ENCODE results near the gene DIMT1. TPM values are rescaled to one million over a fixed set of nuclear protein-coding genes. Genes with fewer than 3 reads are reported as not detected.

Gene DIMT1
- total RNA-seq, 2 donors from 2014 or later, result 26.1 to 35.6 TPM

- WGBS, result 100% methylated on average over 1 of the region's 1 CpG
- no peak for DNase-seq (ENCODE audit: low spot score)
- Histone ChIP-seq H3K4me3 (no peak overlapping the region), H3K27ac (no peak overlapping the region), H3K4me1 (replicated peaks) (no peaks in the 10 kb centered on the region), H3K27me3 (replicated peaks; ENCODE audit: insufficient read depth) (no peaks in the 10 kb centered on the region), H3K36me3 (no peaks in the 10 kb centered on the region), H3K9me3 (no peaks in the 10 kb centered on the region)
- intact Hi-C loops (cut with DNase I), result no loop called here
- TF ChIP-seq POLR2AphosphoS5 (IDR thresholded peaks at IDR 0.05) (no peak), POLR2A (IDR thresholded peaks at IDR 0.05) (no peak), CTCF (IDR thresholded peaks at IDR 0.05) (no peak)
Measured at GRCh38 chr5:62374090-62374489, 29.6 kb downstream of the DIMT1 start.

- intact Hi-C loops (cut with DNase I), result no loop called here
- WGBS, result 99% methylated on average over 3 of the region's 3 CpGs
- DNase-seq (ENCODE audit: low spot score), result no peak
- Histone ChIP-seq H3K9me3 (no peaks in the 10 kb centered on the region), H3K27ac (no peak overlapping the region), H3K4me3 (no peak overlapping the region), H3K27me3 (replicated peaks; ENCODE audit: insufficient read depth) (no peaks in the 10 kb centered on the region), H3K4me1 (replicated peaks) (no peaks in the 10 kb centered on the region), H3K36me3 (no peaks in the 10 kb centered on the region)
- TF ChIP-seq POLR2A (IDR thresholded peaks at IDR 0.05) (no peak), CTCF (IDR thresholded peaks at IDR 0.05) (no peak), POLR2AphosphoS5 (IDR thresholded peaks at IDR 0.05) (no peak)
Measured at GRCh38 chr5:62373382-62373781, 30.3 kb downstream of the DIMT1 start.

GRCh38 chr5:62372600-62372999 lies 31.1 kb downstream of the DIMT1 start:
- no peak for TF ChIP-seq POLR2A (IDR thresholded peaks at IDR 0.05)
- no peak for TF ChIP-seq CTCF (IDR thresholded peaks at IDR 0.05)
- TF ChIP-seq POLR2AphosphoS5 (IDR thresholded peaks at IDR 0.05), result no peak
- intact Hi-C loops (cut with DNase I), result no loop called here
- Histone ChIP-seq H3K27ac (no peak overlapping the region), H3K36me3 (no peaks in the 10 kb centered on the region), H3K4me1 (replicated peaks) (no peaks in the 10 kb centered on the region), H3K9me3 (no peaks in the 10 kb centered on the region), H3K4me3 (no peak overlapping the region), H3K27me3 (replicated peaks; ENCODE audit: insufficient read depth) (no peaks in the 10 kb centered on the region)
- 95% methylated on average over 3 of the region's 3 CpGs for WGBS
- no peak for DNase-seq (ENCODE audit: low spot score)

GRCh38 chr5:62371409-62371808 lies 32.3 kb downstream of the DIMT1 start:
- no peak for DNase-seq (ENCODE audit: low spot score)
- no peaks in the 10 kb centered on the region for H3K9me3 ChIP-seq
- no peaks in the 10 kb centered on the region for H3K36me3 ChIP-seq
- no peak overlapping the region for H3K27ac ChIP-seq
- no peak for TF ChIP-seq POLR2A (IDR thresholded peaks at IDR 0.05)
- TF ChIP-seq POLR2AphosphoS5 (IDR thresholded peaks at IDR 0.05), result no peak
- TF ChIP-seq CTCF (IDR thresholded peaks at IDR 0.05), result no peak
- intact Hi-C loops (cut with DNase I), result no loop called here
- no peaks in the 10 kb centered on the region for H3K4me1 ChIP-seq (replicated peaks)
- no peaks in the 10 kb centered on the region for H3K27me3 ChIP-seq (replicated peaks; ENCODE audit: insufficient read depth)
- no peak overlapping the region for H3K4me3 ChIP-seq

- H3K4me1 ChIP-seq (replicated peaks), result no peaks in the 10 kb centered on the region
- no peaks in the 10 kb centered on the region for H3K9me3 ChIP-seq
- H3K36me3 ChIP-seq, result peaks cover 0 to 5% of the 10 kb centered on the region in 2 donors
- intact Hi-C loops (cut with DNase I), result no loop called here
- no peak for DNase-seq (ENCODE audit: low spot score)
- H3K27me3 ChIP-seq (replicated peaks; ENCODE audit: insufficient read depth), result no peaks in the 10 kb centered on the region
- H3K4me3 ChIP-seq, result no peak overlapping the region
- no peak overlapping the region for H3K27ac ChIP-seq
- no peak for TF ChIP-seq CTCF (IDR thresholded peaks at IDR 0.05)
- no peak for TF ChIP-seq POLR2AphosphoS5 (IDR thresholded peaks at IDR 0.05)
- TF ChIP-seq POLR2A (IDR thresholded peaks at IDR 0.05), result no peak
- 91% methylated on average over 2 of the region's 2 CpGs for WGBS
Measured at GRCh38 chr5:62369039-62369438, 34.7 kb downstream of the DIMT1 start.

Data from prostate gland (tissue), 2 donors.